Anterior cingulate cortex (tissue), 58 donors: ENCODE data around the gene KPNA6.
"Not testable (repeated sequence)": the region's sequence is repeated elsewhere in the genome, so short reads cannot be mapped to it uniquely, and the experiment has no call there.

ENCODE experiments used
- DNase-seq, 58 donors: peaks; one replicate each; lab custom pipeline; 2025; lab: John Stamatoyannopoulos, UW

Gene KPNA6

GRCh38 chr1:32137111-32137510 lies 29.3 kb downstream of the KPNA6 start:
- DNase-seq = no peak

GRCh38 chr1:32138965-32139364 lies 31.1 kb downstream of the KPNA6 start:
- no peak for DNase-seq

- peak in 15 of 58 donors; percentile 0 to 16 (median 7) for DNase-seq
These were observed 34.8 kb downstream of the KPNA6 start for GRCh38 chr1:32142446-32143301.

GRCh38 chr1:32143302-32143695 lies 35.4 kb downstream of the KPNA6 start:
- not testable (repeated sequence) for DNase-seq

- no peak for DNase-seq
These were observed 36.2 kb downstream of the KPNA6 start for GRCh38 chr1:32144033-32144432.

GRCh38 chr1:32147799-32148198 lies 39.9 kb downstream of the KPNA6 start:
- DNase-seq = not testable (repeated sequence)

GRCh38 chr1:32150847-32151246 lies 43.0 kb downstream of the KPNA6 start:
- DNase-seq = no peak

GRCh38 chr1:32151319-32151787 lies 43.5 kb downstream of the KPNA6 start:
- peak in 1 of 58 donors; percentile 0 for DNase-seq

- no peak for DNase-seq
These were observed 51.3 kb downstream of the KPNA6 start for GRCh38 chr1:32159189-32159588.

GRCh38 chr1:32163405-32163804 lies 55.5 kb downstream of the KPNA6 start:
- no peak for DNase-seq

GRCh38 chr1:32165633-32166032 lies 57.8 kb downstream of the KPNA6 start:
- not testable (repeated sequence) for DNase-seq

GRCh38 chr1:32170991-32171390 lies 63.1 kb downstream of the KPNA6 start:
- DNase-seq = no peak

GRCh38 chr1:32172621-32173245 lies 64.9 kb downstream of the KPNA6 start:
- no peak for DNase-seq

GRCh38 chr1:32178380-32179192 lies 70.7 kb downstream of the KPNA6 start:
- no peak for DNase-seq

- peak in 1 of 58 donors; percentile 55 for DNase-seq
These were observed 71.3 kb downstream of the KPNA6 start for GRCh38 chr1:32179193-32179442.

- DNase-seq = peak; percentile 66 to 99 (median 91)
These were observed 71.8 kb downstream of the KPNA6 start, which contains the start of gene TXLNA for GRCh38 chr1:32179443-32180185. TXLNA (plus strand) TSS chr1:32179675; CDS start chr1:32180346, 671 bp downstream.

- DNase-seq = peak in 29 of 58 donors; percentile 9 to 69 (median 37)
These were observed 72.6 kb downstream of the KPNA6 start for GRCh38 chr1:32180186-32181060.

GRCh38 chr1:32181065-32181464 lies 73.2 kb downstream of the KPNA6 start:
- DNase-seq = no peak

- no peak for DNase-seq
These were observed 73.7 kb downstream of the KPNA6 start for GRCh38 chr1:32181563-32181962.
